Measurements from ENCODE around the gene ABCC1. TPM values are rescaled to one million over a fixed set of nuclear protein-coding genes. Genes with fewer than 3 reads are reported as not detected.

The ABCC1 gene
- polyA plus RNA-seq, 6 donors from 2014 or later: 2.9 to 9.0 (median 5.3) TPM

GRCh38 chr16:15963307-15963910 lies 14.0 kb downstream of the ABCC1 start:
- ATAC-seq (ENCODE audit: low read depth in 2 of 2): no peak
- Mint-ChIP-seq H3K27me3 (no peaks in the 10 kb centered on the region), H3K9me3 (peaks cover 5 to 20% (median 15%) of the 10 kb centered on the region in 7 donors), H3K4me1 (peaks cover 38 to 54% (median 51%) of the 10 kb centered on the region in 3 donors), H3K36me3 (peaks cover 10 to 15% of the 10 kb centered on the region in 2 donors), H3K27ac (peak overlapping the region in 2 of 6 donors; percentile 29 to 84), H3K4me3 (peak overlapping the region in 3 of 8 donors; percentile 15 to 41 (median 37))
- no peak for DNase-seq

DNA sequence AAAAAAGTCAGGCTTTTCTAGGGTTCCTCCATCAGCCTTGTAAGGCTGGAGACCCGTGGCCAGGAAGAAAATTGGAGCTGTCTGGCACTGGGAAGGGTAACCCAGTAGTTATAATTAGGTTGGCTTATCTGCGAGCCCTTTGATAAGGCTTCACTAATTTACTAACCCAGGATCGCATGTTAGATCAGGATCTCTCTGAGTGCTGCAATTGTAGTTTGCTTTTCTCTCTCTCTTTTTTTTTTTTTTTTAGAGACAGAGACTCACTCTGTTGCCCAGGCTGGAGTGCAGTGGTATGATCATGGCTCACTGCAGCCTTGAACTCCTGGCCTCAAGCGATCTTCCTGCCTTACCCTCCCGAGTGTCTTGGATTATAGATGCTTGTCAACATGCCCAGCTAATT lies 17.0 kb downstream of the ABCC1 start:
- DNase-seq (no peak), ATAC-seq (ENCODE audit: low read depth in 2 of 2) (no peak)
- Mint-ChIP-seq H3K27me3 (no peaks in the 10 kb centered on the region), H3K4me1 (peaks cover 26 to 36% (median 34%) of the 10 kb centered on the region in 3 donors), H3K9me3 (peaks cover 9 to 27% (median 21%) of the 10 kb centered on the region in 7 donors), H3K27ac (no peak overlapping the region), H3K4me3 (no peak overlapping the region), H3K36me3 (peaks cover 22 to 34% of the 10 kb centered on the region in 2 donors)

GRCh38 chr16:15966836-15967546 lies 17.6 kb downstream of the ABCC1 start:
- H3K4me1 Mint-ChIP-seq: peaks cover 22 to 31% (median 30%) of the 10 kb centered on the region in 3 donors
- no peak overlapping the region for H3K27ac Mint-ChIP-seq
- no peak overlapping the region for H3K4me3 Mint-ChIP-seq
- DNase-seq (no peak), ATAC-seq (ENCODE audit: low read depth in 2 of 2) (no peak)
- peaks cover 12 to 32% (median 20%) of the 10 kb centered on the region in 7 donors for H3K9me3 Mint-ChIP-seq
- H3K36me3 Mint-ChIP-seq: peaks cover 27 to 39% of the 10 kb centered on the region in 2 donors
- H3K27me3 Mint-ChIP-seq: no peaks in the 10 kb centered on the region

DNA sequence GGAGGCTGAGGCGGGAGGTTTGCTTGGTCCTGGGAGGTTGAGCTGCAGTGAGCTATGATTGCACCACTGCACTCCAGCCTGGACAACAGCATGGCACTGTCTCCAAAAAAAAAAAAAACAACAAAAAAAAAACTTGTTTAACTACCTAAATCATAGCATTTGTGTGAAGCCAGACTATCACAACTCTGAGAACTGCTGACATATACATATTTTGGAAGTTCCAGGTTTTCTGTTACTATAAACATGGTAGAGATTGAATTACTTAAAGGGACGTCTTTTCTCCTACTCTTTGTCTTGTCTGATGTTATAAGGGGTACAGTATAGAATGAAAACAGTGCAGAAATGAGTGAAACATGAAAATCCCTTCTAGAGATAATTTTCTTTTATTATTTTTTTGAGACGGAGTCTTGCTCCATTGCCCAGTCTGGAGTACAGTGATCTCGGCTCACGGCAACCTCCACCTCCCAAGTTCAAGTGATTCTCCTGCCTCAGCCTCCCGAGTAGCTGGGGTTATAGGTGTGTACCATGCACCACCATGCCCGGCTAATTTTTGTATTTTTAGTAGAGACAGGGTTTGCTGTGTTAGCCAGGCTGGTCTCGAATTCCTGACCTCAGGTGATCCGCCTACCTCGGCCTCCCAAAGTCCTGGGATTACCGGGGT lies 18.4 kb downstream of the ABCC1 start:
- Mint-ChIP-seq H3K4me3 (no peak overlapping the region), H3K36me3 (peaks cover 27 to 39% of the 10 kb centered on the region in 2 donors), H3K27me3 (no peaks in the 10 kb centered on the region), H3K4me1 (peaks cover 23 to 31% (median 23%) of the 10 kb centered on the region in 3 donors), H3K9me3 (peaks cover 11 to 34% (median 20%) of the 10 kb centered on the region in 7 donors), H3K27ac (no peak overlapping the region)
- ATAC-seq (ENCODE audit: low read depth in 2 of 2) (no peak), DNase-seq (no peak)

DNA sequence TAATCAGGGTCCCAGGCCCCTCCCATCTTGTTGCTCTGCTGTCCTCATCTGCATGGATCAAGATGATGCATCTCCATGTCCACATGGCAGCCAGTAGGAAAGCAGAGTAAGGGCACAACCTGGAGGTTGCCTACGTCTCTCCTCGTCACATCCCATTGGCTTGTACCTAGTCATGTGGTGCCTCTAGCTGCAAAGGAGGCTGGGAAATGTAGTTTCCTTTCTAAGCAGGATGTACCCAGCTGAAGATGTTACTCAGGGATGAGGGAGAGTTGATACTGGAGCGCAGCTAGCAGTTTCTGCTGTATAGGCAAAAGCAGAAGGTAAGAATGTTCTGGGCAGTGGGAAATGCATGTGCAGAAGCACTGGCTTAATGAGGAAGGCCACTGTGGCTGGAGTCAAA lies 20.8 kb downstream of the ABCC1 start:
- DNase-seq (no peak), ATAC-seq (ENCODE audit: low read depth in 2 of 2) (no peak)
- peaks cover 11 to 27% (median 12%) of the 10 kb centered on the region in 7 donors for H3K9me3 Mint-ChIP-seq
- H3K4me3 Mint-ChIP-seq: no peak overlapping the region
- peaks cover 28 to 34% (median 28%) of the 10 kb centered on the region in 3 donors for H3K4me1 Mint-ChIP-seq
- H3K36me3 Mint-ChIP-seq: peaks cover 23 to 32% of the 10 kb centered on the region in 2 donors
- H3K27ac Mint-ChIP-seq: peak overlapping the region in 1 of 6 donors; percentile 83
- no peaks in the 10 kb centered on the region for H3K27me3 Mint-ChIP-seq

DNA sequence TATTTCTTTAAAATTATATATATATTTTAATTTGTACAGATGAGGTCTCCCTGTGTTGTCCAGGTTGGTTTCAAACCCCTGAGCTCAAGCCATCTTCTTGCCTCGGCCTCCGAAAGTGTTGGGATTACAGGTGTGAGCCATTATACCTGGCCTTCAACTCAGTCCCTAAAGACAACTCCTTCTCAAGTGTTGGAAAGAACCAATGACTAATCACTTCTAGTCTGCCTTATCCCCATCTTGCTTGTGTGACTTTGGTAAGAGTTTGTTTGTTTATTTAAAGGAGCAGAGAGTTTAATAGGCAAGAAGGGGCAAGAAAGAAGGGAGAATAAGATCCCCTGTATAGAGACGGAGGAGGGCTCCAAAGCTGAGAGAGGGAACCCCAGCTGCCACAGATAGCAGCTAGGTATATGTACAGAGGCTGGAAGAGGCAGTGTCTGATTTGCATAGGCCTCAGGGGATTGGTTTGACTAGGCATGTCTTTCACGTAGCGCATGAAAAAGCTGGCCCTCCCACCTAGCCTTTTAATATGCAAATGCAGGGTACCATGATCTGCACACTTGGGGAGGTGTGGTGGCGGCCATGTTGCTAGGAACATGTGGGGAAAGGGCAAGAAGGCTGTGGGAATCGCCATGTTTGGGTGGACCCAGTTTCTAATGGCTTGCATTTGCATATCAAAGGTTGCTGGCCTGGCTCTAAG lies 21.5 kb downstream of the ABCC1 start:
- H3K36me3 Mint-ChIP-seq: peaks cover 23 to 32% of the 10 kb centered on the region in 2 donors
- DNase-seq: no peak
- no peaks in the 10 kb centered on the region for H3K27me3 Mint-ChIP-seq
- peaks cover 11 to 27% (median 12%) of the 10 kb centered on the region in 7 donors for H3K9me3 Mint-ChIP-seq
- peaks cover 28 to 41% (median 29%) of the 10 kb centered on the region in 3 donors for H3K4me1 Mint-ChIP-seq
- H3K4me3 Mint-ChIP-seq: no peak overlapping the region
- no peak for ATAC-seq (ENCODE audit: low read depth in 2 of 2)
- H3K27ac Mint-ChIP-seq: no peak overlapping the region

GRCh38 chr16:15971440-15971815 lies 22.0 kb downstream of the ABCC1 start:
- peaks cover 28 to 46% (median 28%) of the 10 kb centered on the region in 3 donors for H3K4me1 Mint-ChIP-seq
- H3K27ac Mint-ChIP-seq: peak overlapping the region in 1 of 6 donors; percentile 21

DNA sequence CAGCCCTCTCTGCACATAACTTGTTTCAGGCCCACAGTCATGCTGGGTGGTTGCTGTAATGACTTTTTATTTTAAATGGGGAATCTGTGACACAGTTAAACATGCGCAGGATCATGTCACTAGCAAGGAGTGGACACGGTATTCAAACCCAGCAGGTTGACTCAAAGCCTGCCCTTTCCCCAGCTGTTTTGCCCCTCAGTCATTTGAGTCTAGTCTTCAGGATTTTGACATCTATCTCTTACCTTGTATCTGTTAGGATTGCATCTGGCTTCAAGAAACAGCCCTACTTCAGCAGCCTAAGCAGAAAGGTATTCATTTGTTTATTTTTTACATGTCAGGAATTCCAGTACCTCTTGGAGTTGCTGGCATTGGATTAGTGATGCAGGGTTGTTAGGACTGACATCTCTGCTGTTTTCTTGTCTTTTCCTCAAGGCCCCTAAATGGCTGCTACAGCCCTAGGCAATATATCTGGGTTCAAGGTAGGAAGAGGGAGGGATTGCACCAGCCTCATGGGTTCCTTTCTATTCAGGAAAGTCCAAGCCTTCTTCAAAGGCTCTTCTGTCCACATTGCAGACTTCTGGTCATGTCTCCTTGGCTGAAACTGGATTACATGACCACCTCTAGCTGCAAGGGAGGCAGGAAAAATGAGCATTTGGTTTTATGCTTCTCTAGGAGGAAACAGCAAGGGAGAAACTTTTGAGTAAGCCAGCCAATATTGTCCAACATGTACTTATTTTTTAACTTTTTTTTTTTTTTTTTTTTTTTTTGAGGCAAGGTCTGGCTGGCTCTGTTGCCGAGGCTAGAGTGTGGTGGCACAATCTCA lies 22.8 kb downstream of the ABCC1 start:
- H3K27ac Mint-ChIP-seq: peak overlapping the region in 1 of 6 donors; percentile 21
- peaks cover 22 to 47% (median 28%) of the 10 kb centered on the region in 3 donors for H3K4me1 Mint-ChIP-seq
- ATAC-seq (ENCODE audit: low read depth in 2 of 2): no peak

More at GRCh38 chr16:15971440-15971815, 22.0 kb downstream of the ABCC1 start:
- no peak for DNase-seq
- Mint-ChIP-seq H3K36me3 (peaks cover 24 to 32% of the 10 kb centered on the region in 2 donors), H3K9me3 (peaks cover 11 to 27% (median 12%) of the 10 kb centered on the region in 7 donors), H3K4me3 (peak overlapping the region in 1 of 8 donors; percentile 23), H3K27me3 (no peaks in the 10 kb centered on the region)
- no peak for ATAC-seq (ENCODE audit: low read depth in 2 of 2)

GRCh38 chr16:15973421-15973820 lies 24.0 kb downstream of the ABCC1 start:
- ATAC-seq (ENCODE audit: low read depth in 2 of 2) (no peak), DNase-seq (no peak)
- Mint-ChIP-seq H3K27me3 (no peaks in the 10 kb centered on the region), H3K27ac (peak overlapping the region in 2 of 6 donors; percentile 42 to 47), H3K36me3 (peaks cover 34 to 35% of the 10 kb centered on the region in 2 donors), H3K9me3 (peaks cover 11 to 36% (median 18%) of the 10 kb centered on the region in 7 donors), H3K4me3 (peak overlapping the region in 1 of 8 donors; percentile 41), H3K4me1 (peaks cover 27 to 42% (median 27%) of the 10 kb centered on the region in 3 donors)

More for the DNA sequence above, 22.8 kb downstream of the ABCC1 start:
- Mint-ChIP-seq H3K9me3 (peaks cover 11 to 27% (median 12%) of the 10 kb centered on the region in 7 donors), H3K36me3 (peaks cover 29 to 32% of the 10 kb centered on the region in 2 donors), H3K27me3 (no peaks in the 10 kb centered on the region), H3K4me3 (no peak overlapping the region)
- no peak for DNase-seq

- H3K4me3 Mint-ChIP-seq: no peak overlapping the region
- peaks cover 38 to 39% of the 10 kb centered on the region in 2 donors for H3K36me3 Mint-ChIP-seq
- DNase-seq: no peak
- peak overlapping the region in 2 of 6 donors; percentile 5 to 47 for H3K27ac Mint-ChIP-seq
- H3K4me1 Mint-ChIP-seq: peaks cover 24 to 41% (median 27%) of the 10 kb centered on the region in 3 donors
- H3K27me3 Mint-ChIP-seq: no peaks in the 10 kb centered on the region
- peaks cover 11 to 42% (median 22%) of the 10 kb centered on the region in 7 donors for H3K9me3 Mint-ChIP-seq
- ATAC-seq (ENCODE audit: low read depth in 2 of 2): no peak
These were observed 24.6 kb downstream of the ABCC1 start for GRCh38 chr16:15974057-15974456.

GRCh38 chr16:15975172-15975571 lies 25.8 kb downstream of the ABCC1 start:
- Mint-ChIP-seq H3K4me1 (peaks cover 18 to 41% (median 27%) of the 10 kb centered on the region in 3 donors), H3K27ac (peak overlapping the region in 2 of 6 donors; percentile 26 to 69), H3K27me3 (no peaks in the 10 kb centered on the region), H3K36me3 (peaks cover 45 to 47% of the 10 kb centered on the region in 2 donors), H3K4me3 (no peak overlapping the region), H3K9me3 (peaks cover 15 to 53% (median 31%) of the 10 kb centered on the region in 7 donors)
- DNase-seq (no peak), ATAC-seq (ENCODE audit: low read depth in 2 of 2) (no peak)

GRCh38 chr16:15976225-15976812 lies 26.9 kb downstream of the ABCC1 start:
- Mint-ChIP-seq H3K9me3 (peaks cover 11 to 48% (median 36%) of the 10 kb centered on the region in 7 donors), H3K36me3 (peaks cover 41 to 44% of the 10 kb centered on the region in 2 donors), H3K4me1 (peaks cover 18 to 34% (median 20%) of the 10 kb centered on the region in 3 donors), H3K27ac (peak overlapping the region in 2 of 6 donors; percentile 19 to 61), H3K4me3 (no peak overlapping the region), H3K27me3 (no peaks in the 10 kb centered on the region)
- ATAC-seq (ENCODE audit: low read depth in 2 of 2): no peak
- DNase-seq: no peak
